Subcutaneous abdominal adipose tissue (tissue), 5 donors: ENCODE measurements around the gene CNIH3.
"Not testable (repeated sequence)": the region's sequence is repeated elsewhere in the genome, so short reads cannot be mapped to it uniquely, and the experiment has no call there.

Source experiments
- H3K27ac ChIP-seq: one replicate; pipeline ENCODE4 v1.7.0; 2013; ENCODE audit warnings: low read depth, mild to moderate bottlenecking, inconsistent platforms, low read length, moderate library complexity
- H3K27me3 ChIP-seq, 5 donors: one replicate each; pipeline ENCODE4 v1.7.0; 2013; ENCODE audit warnings: low read length in 5 of 5, inconsistent platforms in 1 of 5; ENCODE audit not compliant: control insufficient read depth in 5 of 5, insufficient read depth in 4 of 5
- H3K36me3 ChIP-seq, 5 donors: one replicate each; pipeline ENCODE4 v1.7.0; 2013; ENCODE audit warnings: low read length in 5 of 5; ENCODE audit not compliant: control insufficient read depth in 5 of 5, insufficient read depth in 5 of 5
- H3K4me1 ChIP-seq, 5 donors: one replicate each; pipeline ENCODE4 v1.7.0; 2013; ENCODE audit warnings: low read length in 5 of 5, mild to moderate bottlenecking in 3 of 5, moderate library complexity in 1 of 5; ENCODE audit not compliant: control insufficient read depth in 5 of 5, insufficient read depth in 5 of 5
- H3K4me3 ChIP-seq, 5 donors: one replicate each; pipeline ENCODE4 v1.7.0; 2013; ENCODE audit warnings: low read length in 5 of 5, low read depth in 1 of 5
- H3K9ac ChIP-seq, 5 donors: one replicate each; pipeline ENCODE4 v1.7.0; 2013; ENCODE audit warnings: low read length in 5 of 5, mild to moderate bottlenecking in 4 of 5, moderate library complexity in 3 of 5
- H3K9me3 ChIP-seq, 5 donors: one replicate each; pipeline ENCODE4 v1.7.0; 2013; ENCODE audit warnings: low read length in 5 of 5; ENCODE audit not compliant: control insufficient read depth in 5 of 5
- donor health status: healthy.
- donor health status: healthy.
- donor health status: healthy.
- donor health status: healthy.
- donor health status: healthy.

Gene CNIH3

DNA sequence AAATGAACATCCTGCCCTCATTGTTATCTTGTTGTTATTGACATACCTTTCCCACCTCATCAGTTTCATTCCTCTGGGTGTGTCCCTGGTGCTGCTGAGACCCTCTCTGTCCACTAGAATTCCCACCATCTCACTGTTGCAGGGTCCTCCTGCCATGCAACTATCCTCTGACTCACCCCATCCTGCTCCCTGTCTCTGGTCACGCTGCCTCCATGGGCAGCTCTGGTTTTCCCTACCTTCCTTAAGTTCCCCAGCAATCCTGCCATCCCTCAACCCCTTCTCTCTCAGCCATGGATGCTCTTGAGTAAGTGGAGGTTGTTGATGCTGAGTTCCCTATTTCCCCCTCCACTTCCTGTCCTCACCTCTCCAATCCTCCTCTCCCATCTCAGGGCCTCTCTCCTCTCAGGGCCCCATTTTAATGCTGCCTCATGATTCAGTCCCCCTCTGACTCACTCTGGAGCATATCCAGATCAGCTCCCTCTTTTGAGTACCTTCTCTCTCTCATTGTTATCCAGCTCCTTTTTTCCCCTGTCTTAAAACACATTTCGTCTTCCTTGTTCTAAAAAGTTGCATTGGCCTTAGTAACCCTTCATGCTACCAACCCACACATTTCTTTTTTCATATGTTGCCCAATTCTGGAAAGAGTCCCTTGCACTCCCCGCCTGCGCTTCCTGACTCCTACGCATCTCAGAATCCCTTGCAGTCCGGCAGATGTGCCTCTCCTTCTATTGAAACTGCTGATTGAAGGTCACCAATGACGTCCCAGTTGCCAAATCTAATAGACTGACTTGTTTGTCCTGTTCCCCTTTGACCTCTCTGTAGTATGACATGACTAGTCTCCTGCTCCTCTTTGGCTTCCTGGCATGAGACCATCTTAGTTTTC, 92.0 kb downstream of the CNIH3 start:
- Histone ChIP-seq H3K36me3 (no peaks in the 10 kb centered on the region), H3K27me3 (no peaks in the 10 kb centered on the region), H3K4me3 (no peak overlapping the region), H3K27ac (no peak overlapping the region), H3K4me1 (no peaks in the 10 kb centered on the region), H3K9me3 (no peaks in the 10 kb centered on the region), H3K9ac (no peak overlapping the region)

DNA sequence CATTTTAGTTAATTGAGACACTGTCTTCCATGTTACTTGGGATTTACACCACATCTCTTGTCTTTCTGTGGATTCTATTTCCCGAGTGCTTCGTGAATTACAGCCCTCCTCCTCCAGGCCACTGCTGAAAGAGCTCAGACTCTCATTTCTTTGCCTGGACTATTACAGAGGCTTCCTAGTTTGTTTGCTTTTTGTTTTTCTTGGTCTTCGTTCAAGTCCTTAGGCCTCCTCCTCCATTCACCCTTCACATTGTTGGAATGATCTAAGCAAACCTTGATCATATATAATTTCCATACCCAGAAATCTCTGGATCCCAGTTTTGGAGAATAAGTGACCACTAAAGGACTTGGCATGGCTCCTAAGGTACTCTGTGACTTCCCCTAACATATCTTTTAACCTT, 94.1 kb downstream of the CNIH3 start:
- no peaks in the 10 kb centered on the region for H3K27me3 ChIP-seq

DNA sequence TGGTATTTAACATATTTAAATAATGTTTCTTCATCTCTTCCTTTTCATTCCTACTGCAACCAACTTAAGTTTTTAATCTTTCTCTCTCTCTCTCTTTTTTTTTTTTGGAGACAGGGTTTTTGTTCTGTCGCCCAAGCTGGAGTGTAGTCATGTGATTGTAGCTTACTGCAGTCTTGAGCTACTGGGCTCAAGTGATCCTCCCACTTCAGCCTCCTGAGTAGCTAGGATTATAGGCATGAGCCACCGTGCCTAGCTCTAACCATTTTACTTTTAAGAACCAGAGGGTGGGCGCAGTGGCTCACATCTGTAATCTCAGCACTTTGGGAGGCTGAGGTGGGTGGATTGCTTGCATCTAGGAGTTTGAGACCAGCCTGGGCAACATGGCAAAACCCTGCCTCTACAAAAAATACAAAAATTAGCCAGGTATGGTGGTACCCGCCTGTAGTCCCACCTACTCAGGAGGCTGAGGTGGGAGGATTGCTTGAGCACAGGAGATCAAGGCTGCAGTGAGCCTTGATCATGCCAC, 95.2 kb downstream of the CNIH3 start:
- not testable (repeated sequence) for H3K9me3 ChIP-seq, H3K27me3 ChIP-seq, H3K4me1 ChIP-seq, H3K27ac ChIP-seq, H3K4me3 ChIP-seq, H3K9ac ChIP-seq, H3K36me3 ChIP-seq

More for the DNA sequence above, 94.1 kb downstream of the CNIH3 start:
- H3K4me3 ChIP-seq = no peak overlapping the region
- no peaks in the 10 kb centered on the region for H3K4me1 ChIP-seq
- H3K27ac ChIP-seq = no peak overlapping the region
- H3K36me3 ChIP-seq = no peaks in the 10 kb centered on the region
- no peaks in the 10 kb centered on the region for H3K9me3 ChIP-seq
- no peak overlapping the region for H3K9ac ChIP-seq

DNA sequence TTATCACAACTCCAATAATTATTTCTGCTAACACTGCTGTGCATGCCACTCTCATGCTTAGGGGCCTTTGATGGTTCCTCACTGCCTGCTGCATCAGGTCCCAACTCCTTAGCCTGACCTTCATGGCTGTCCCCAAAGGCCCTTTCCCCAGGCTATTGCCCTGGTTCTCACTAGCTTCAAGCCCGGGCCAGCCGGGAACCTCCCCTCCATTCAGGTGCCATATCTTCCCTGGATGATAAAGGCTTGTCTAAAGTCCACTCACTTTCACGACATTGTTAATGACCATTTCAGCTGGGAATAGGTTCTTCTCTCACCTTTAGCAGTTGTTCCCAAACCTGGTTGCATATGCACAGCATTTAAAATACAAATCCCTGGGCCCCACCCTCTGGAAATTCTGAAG, 95.8 kb downstream of the CNIH3 start:
- H3K4me3 ChIP-seq = no peak overlapping the region
- H3K36me3 ChIP-seq = no peaks in the 10 kb centered on the region
- no peaks in the 10 kb centered on the region for H3K4me1 ChIP-seq
- H3K9ac ChIP-seq = no peak overlapping the region
- peaks cover 0 to 1% (median 0%) of the 10 kb centered on the region in 5 donors for H3K9me3 ChIP-seq
- H3K27ac ChIP-seq = no peak overlapping the region
- no peaks in the 10 kb centered on the region for H3K27me3 ChIP-seq

DNA sequence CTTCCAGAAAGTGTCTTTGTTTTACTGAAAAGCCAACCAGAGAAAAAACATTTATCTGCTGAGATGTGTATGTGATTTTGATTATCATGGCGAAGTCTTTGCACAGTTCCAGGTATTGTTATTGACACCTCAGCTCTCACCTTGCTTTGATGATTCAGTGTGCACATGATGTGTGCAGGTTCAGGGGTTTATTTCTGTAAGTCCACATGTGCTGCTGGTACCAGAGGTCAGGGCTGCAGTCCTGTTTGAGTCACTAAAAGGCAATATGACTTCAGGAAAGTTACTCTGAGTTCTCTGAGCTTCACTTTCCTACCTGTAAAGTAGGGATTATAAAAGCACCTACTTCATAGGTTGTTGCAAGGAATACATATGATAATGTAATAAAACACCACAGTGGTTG, 97.1 kb downstream of the CNIH3 start:
- Histone ChIP-seq H3K9me3 (peaks cover 0 to 4% (median 0%) of the 10 kb centered on the region in 5 donors), H3K27me3 (no peaks in the 10 kb centered on the region), H3K9ac (no peak overlapping the region), H3K4me3 (no peak overlapping the region), H3K27ac (no peak overlapping the region), H3K36me3 (no peaks in the 10 kb centered on the region), H3K4me1 (no peaks in the 10 kb centered on the region)

DNA sequence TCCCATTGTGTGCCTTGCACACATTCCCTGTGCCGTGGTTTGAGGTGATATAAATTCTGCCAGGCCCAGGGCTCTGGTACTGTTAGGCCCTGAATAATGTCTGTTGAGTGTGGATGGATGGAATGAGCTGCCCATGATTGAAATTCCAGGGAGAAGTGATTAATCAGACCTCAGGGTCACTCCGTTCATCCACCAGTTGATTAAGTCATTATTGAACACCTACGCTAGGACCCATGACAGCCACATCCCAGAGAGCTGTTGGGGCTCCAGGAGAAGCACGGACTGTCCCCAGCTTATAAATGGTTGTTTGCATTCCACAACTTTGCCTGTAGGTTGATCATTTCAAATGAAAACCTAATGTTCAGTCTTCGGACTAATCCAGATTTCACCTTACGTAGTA, 98.4 kb downstream of the CNIH3 start:
- Histone ChIP-seq H3K27ac (no peak overlapping the region), H3K36me3 (no peaks in the 10 kb centered on the region), H3K4me1 (no peaks in the 10 kb centered on the region), H3K27me3 (no peaks in the 10 kb centered on the region), H3K9ac (no peak overlapping the region), H3K9me3 (peaks cover 0 to 4% (median 0%) of the 10 kb centered on the region in 5 donors), H3K4me3 (no peak overlapping the region)

DNA sequence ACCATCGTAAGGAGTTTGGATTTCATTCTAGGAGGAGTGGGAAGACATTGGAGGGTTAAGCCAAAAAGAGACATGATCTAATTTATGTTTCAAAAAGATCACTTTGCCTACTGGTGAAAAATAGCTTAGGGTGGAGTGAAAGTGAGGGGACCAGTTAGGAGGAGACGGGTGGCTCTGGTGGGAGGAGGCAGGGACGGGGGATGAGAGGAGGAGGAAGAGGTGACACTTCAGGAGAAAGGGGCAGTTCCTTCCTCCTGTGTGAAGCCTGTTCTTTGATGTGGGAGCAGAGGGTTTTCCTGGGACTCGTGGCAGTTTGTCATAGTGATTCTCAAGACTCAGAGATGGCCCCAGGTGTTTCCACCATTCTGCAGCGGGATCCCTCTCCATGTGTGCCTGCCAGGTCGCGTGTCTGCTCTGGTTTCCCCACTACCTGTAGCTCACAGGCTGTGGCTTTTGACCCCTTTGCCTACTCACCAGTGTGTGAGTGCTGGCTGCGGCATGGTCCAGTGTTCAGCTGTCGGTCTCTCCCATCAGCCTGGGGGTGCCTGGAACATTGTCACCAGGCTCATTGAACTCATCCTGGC, 102.4 kb downstream of the CNIH3 start:
- Histone ChIP-seq H3K9ac (no peak overlapping the region), H3K27ac (no peak overlapping the region), H3K4me1 (no peaks in the 10 kb centered on the region), H3K36me3 (no peaks in the 10 kb centered on the region), H3K4me3 (no peak overlapping the region), H3K9me3 (peaks cover 0 to 4% (median 0%) of the 10 kb centered on the region in 5 donors), H3K27me3 (no peaks in the 10 kb centered on the region)

DNA sequence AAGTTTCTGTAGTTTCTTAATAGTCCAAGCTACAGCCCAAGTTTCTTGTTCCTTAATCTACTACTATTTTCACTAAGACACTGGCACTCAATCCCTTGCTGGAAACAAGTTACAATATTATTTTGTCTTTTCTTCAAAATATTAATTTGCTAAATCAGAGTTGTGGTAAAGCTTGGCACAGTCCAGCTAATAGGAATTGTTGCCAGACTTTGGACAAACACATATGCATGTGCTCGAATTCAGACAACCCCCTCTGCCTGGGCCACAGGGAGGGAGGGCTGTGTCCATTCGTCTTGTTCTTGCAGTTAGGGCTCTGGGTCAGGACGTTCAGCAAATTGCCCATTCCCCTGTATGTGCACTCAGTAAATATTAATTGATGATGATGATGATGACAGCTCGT, 103.6 kb downstream of the CNIH3 start:
- Histone ChIP-seq H3K9me3 (peaks cover 0 to 4% (median 0%) of the 10 kb centered on the region in 5 donors), H3K4me1 (no peaks in the 10 kb centered on the region), H3K27me3 (no peaks in the 10 kb centered on the region), H3K36me3 (no peaks in the 10 kb centered on the region), H3K27ac (no peak overlapping the region), H3K9ac (no peak overlapping the region), H3K4me3 (no peak overlapping the region)

DNA sequence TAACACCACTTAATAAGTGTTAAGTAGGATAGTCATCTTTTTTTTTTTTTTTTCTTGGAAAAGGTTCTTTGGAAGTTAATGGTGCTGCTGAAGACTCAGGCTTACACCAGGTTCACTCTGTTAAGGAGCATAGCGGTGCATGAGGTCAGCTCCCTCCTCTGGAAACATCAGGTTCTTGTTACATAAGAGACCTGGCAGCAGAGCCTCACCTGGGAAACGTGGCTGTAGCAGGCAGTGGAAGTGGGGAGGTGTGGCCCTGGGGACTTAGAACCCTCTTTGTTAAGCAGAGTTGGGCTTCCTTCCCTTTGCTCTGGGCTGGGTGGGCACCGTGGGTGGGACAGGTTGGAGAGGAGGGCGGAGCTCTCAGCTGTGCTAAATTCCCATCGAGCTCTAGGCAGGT, 104.1 kb downstream of the CNIH3 start:
- Histone ChIP-seq H3K27ac (no peak overlapping the region), H3K4me3 (no peak overlapping the region), H3K4me1 (no peaks in the 10 kb centered on the region), H3K9ac (no peak overlapping the region), H3K9me3 (peaks cover 0 to 4% (median 0%) of the 10 kb centered on the region in 5 donors), H3K27me3 (no peaks in the 10 kb centered on the region), H3K36me3 (no peaks in the 10 kb centered on the region)

DNA sequence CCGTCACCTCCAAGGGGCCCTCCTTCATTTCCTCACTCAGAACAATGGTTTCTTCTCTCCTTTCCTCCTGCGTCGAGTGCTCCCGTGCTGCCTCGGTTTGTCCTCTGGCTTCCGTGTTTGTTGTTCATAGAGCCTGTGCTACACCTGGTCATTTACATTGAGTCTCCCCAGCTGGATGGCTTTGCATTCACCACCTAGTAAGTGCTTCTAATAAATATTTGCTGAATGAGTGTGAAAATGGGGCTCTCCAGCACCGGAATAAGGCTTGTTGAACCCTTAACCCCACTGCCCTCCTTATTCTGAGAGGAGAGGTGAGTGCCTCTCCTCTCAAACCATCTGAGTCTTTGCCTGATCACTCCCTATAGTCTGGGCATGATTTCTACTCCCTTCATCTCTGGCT, 104.9 kb downstream of the CNIH3 start:
- Histone ChIP-seq H3K36me3 (no peaks in the 10 kb centered on the region), H3K4me3 (no peak overlapping the region), H3K9me3 (peaks cover 0 to 4% (median 0%) of the 10 kb centered on the region in 5 donors), H3K27ac (no peak overlapping the region), H3K4me1 (no peaks in the 10 kb centered on the region), H3K9ac (no peak overlapping the region), H3K27me3 (no peaks in the 10 kb centered on the region)
